Omental fat pad (tissue), 4 donors: ENCODE data around the gene TSPYL1. TPM values are rescaled to one million over a fixed set of nuclear protein-coding genes. Genes with fewer than 3 reads are reported as not detected.
A peak's percentile ranks its signal among the peaks of the same experiment; 100 is the strongest.

ENCODE experiments used
- ATAC-seq: fragments of 150-250 bp; one replicate; pipeline ENCODE4 v1.9.1; 2016; ENCODE audit warnings: mild to moderate bottlenecking, moderate library complexity; ENCODE audit not compliant: low FRiP score
- DNase-seq: peaks from one replicate; pipeline ENCODE4 v3.0.0-alpha.2; 2019; ENCODE audit warnings: low spot score
- total RNA-seq, 4 donors: library from RNA; depleted of rRNA; stranded (reverse); fragments of >200 nt; gene quantifications; one replicate each; pipeline ENCODE4 v1.1.0, GENCODE V29; 2016
- TF ChIP-seq, protein P1 (sequence below), 3 donors: fragments of 450-650 bp; IDR thresholded peaks; one replicate each; pipeline ENCODE4 v1.5.1; 2016 to 2017; ENCODE audit warnings: antibody characterized with exemption in 3 of 3, mild to moderate bottlenecking in 3 of 3, moderate library complexity in 2 of 3

The TSPYL1 gene
- total RNA-seq, 4 donors from 2014 or later, result 43.5 to 94.0 (median 65.1) TPM

DNA sequence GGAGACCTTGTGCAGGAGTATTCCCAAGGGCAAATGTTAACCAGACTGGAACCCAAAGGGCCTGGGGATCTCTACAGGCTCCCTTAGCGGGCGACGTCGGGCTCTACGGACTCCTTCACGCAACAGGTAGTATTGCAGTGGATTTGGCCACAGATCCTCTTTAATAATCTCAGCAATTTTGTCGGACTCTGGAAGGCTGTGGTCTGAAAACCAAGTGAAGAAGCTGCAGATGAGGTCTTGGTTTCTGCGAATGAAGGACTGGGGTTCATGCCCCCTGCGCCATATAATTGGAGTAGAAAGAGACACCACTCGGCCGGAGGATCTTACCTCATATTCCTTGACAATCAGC lies 1.3 kb downstream of the TSPYL1 start:
- DNase-seq, result no peak
- TF ChIP-seq, protein P1, sequence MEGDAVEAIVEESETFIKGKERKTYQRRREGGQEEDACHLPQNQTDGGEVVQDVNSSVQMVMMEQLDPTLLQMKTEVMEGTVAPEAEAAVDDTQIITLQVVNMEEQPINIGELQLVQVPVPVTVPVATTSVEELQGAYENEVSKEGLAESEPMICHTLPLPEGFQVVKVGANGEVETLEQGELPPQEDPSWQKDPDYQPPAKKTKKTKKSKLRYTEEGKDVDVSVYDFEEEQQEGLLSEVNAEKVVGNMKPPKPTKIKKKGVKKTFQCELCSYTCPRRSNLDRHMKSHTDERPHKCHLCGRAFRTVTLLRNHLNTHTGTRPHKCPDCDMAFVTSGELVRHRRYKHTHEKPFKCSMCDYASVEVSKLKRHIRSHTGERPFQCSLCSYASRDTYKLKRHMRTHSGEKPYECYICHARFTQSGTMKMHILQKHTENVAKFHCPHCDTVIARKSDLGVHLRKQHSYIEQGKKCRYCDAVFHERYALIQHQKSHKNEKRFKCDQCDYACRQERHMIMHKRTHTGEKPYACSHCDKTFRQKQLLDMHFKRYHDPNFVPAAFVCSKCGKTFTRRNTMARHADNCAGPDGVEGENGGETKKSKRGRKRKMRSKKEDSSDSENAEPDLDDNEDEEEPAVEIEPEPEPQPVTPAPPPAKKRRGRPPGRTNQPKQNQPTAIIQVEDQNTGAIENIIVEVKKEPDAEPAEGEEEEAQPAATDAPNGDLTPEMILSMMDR (IDR thresholded peaks at IDR 0.05), result no peak
- no peak for ATAC-seq

- no peak for ATAC-seq
- no peak for DNase-seq
- TF ChIP-seq, protein P1 (IDR thresholded peaks at IDR 0.05), result no peak
Observed at GRCh38 chr6:116277124-116277523, 2.6 kb downstream of the TSPYL1 start.

DNA sequence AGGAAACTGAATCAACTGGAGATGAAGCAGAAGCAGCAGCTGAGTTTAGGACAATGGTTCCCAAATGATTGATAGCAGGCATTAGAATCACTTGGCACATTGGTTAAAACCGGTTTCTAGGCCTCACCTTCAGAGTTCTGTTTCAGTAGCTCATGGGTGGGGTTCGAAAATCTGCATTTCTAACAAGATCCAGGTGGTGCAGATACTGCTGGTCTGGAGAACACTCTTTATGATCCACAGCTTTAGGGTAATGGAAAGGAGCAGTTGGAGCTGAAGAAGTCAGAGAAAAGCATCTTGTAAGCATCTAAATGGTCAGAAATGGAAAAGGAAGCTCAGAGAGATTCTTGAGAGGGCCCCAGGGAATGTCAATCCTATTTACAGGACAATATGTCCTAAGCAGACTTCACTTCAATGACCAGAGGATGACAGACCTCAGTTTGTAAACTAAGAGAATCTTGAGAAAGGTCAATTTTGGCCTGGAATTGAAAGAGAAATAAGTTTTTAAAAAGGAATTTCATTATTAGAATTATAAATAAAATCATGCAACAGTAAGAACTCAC lies 8.5 kb downstream of the TSPYL1 start:
- DNase-seq, result no peak
- no peak for ATAC-seq
- TF ChIP-seq, protein P1 (IDR thresholded peaks at IDR 0.05), result no peak

- TF ChIP-seq, protein P1 (IDR thresholded peaks at IDR 0.05), result peak in 1 of 3 donors; percentile 37
- no peak for DNase-seq
- peak; percentile 78 for ATAC-seq
Observed at GRCh38 chr6:116268589-116269293, 11.0 kb downstream of the TSPYL1 start.

DNA sequence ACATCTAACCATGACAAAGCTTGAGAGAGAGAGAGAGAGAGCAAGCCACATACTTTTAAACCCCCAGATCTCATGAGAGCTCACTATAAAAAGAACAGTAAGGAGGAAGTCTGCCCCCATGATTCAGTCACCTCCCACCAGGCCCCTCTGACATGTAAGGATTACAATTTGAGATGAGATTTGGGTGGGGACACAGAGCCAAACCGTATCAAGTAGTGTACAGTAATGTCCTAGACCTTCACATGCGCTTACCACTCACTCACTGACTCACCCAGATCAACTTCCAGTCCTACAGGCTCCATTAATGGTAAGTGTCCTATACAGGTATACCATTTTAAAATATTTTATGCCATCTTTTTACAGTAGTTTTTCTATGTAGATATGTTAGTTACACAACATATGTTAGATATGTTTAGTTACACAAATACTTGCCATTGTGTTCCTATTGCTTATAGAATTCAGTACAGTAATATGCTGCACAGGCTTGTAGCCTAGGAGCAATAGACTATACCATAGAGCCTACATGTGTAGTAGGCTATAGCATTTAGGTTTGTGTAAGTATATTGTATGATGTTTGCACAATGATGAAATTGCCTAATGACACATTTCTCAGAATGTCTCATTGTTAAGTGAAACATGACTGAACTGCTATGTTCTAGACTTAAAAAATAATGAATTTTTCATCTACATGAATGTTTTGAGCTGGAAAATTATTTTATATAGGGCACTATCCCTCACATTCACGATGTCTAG lies 11.7 kb downstream of the TSPYL1 start:
- ATAC-seq (no peak), DNase-seq (no peak)
- TF ChIP-seq, protein P1 (IDR thresholded peaks at IDR 0.05), result no peak

GRCh38 chr6:116266803-116267202 lies 12.9 kb downstream of the TSPYL1 start:
- no peak for ATAC-seq
- TF ChIP-seq, protein P1 (IDR thresholded peaks at IDR 0.05), result no peak
- DNase-seq, result no peak
